HepG2 (cell line): ENCODE results near the gene ERC1. TPM values are rescaled to one million over a fixed set of nuclear protein-coding genes. Genes with fewer than 3 reads are reported as not detected.

Source experiments
- ATAC-seq: fragments of 200-7000 bp; cut with Tn5 transposase; 3 replicates; pipeline ENCODE4 v1.9.1; 2020; ENCODE audit warnings: mild to moderate bottlenecking, moderate library complexity
- BruUV-seq: library from RNA; stranded (reverse); fragments of 400-500 nt; replicated peaks from 2 replicates; lab custom pipeline; 2021; lab: Mats Ljungman, UMichigan
- CTCF ChIA-PET: fragments of 300-600 bp; formaldehyde crosslinking; extraction: SDS; loops from one replicate; lab custom pipeline; 2021; ENCODE audit warnings: low total read pairs, inconsistent platforms, low intra/inter-chr PET ratio; lab: Yijun Ruan, JAX
- POLR2A ChIA-PET: fragments of 350-600 bp; sonication (Branson Sonifier 250); formaldehyde crosslinking; loops from one replicate; lab custom pipeline; 2020; ENCODE audit warnings: antibody characterized with exemption, inconsistent platforms; lab: Yijun Ruan, JAX
- DNase-seq: peaks from one replicate; pipeline ENCODE4 v3.0.0-alpha.2; 2015; ENCODE audit warnings: low spot score
- FAIRE-seq: peaks from 3 replicates; lab custom pipeline; 2011; peaks lifted over from hg19 to GRCh38; lab: Jason Lieb, UNC
- H2AFZ ChIP-seq: one replicate; pipeline ENCODE4 v1.6.1; 2011; ENCODE audit warnings: low read length, inconsistent platforms
- H3K27ac ChIP-seq: fragments of 300-600 bp; 3 replicates; pipeline ENCODE4 v1.8.0; 2011; ENCODE audit warnings: mixed run types, mild to moderate bottlenecking, mixed read lengths, low read length, inconsistent platforms; ENCODE audit not compliant: insufficient read depth; ENCODE audit errors: extremely low read length
- H3K27me3 ChIP-seq, 2 experiments: fragments of 200-600 bp in 1 of 2; 2 replicates in 1 of 2; 3 replicates in 1 of 2; pipeline versions ENCODE4 v1.6.0 to v1.8.0; 2011; ENCODE audit warnings: low read length in 2 of 2, mild to moderate bottlenecking in 2 of 2, moderate library complexity in 2 of 2, inconsistent platforms in 1 of 2; ENCODE audit not compliant: insufficient read depth in 2 of 2, control insufficient read depth in 1 of 2
- H3K36me3 ChIP-seq, 2 experiments: fragments of 200-600 bp in 1 of 2; replicated peaks in 1 of 2; 2 replicates in 1 of 2; 3 replicates in 1 of 2; pipeline versions ENCODE4 v1.5.1 to v1.8.0; 2011; ENCODE audit warnings: low read length in 2 of 2, inconsistent platforms in 1 of 2; ENCODE audit not compliant: insufficient read depth in 2 of 2, control insufficient read depth in 1 of 2
- H3K4me1 ChIP-seq: 2 replicates; pipeline ENCODE4 v1.5.1; 2012; ENCODE audit warnings: low read length, inconsistent platforms; ENCODE audit not compliant: insufficient read depth
- H3K4me2 ChIP-seq: 2 replicates; pipeline ENCODE4 v1.6.0; 2011; ENCODE audit warnings: low read depth, low read length, inconsistent platforms
- H3K4me3 ChIP-seq, 3 experiments: fragments of 200-600 bp in 1 of 3; sonication (generic), shearing (Covaris generic) in 1 of 3; replicated peaks in 1 of 3; 2 replicates each; pipeline ENCODE4 v1.5.1; 2011 to 2016; ENCODE audit warnings: low read length in 3 of 3, inconsistent platforms in 2 of 3, low read depth in 2 of 3, mild to moderate bottlenecking in 2 of 3, control low read depth in 1 of 3, mixed read lengths in 1 of 3; ENCODE audit not compliant: insufficient read depth in 1 of 3
- H3K79me2 ChIP-seq: one replicate; pipeline ENCODE4 v1.6.1; 2011; ENCODE audit warnings: low read length, inconsistent platforms; ENCODE audit not compliant: insufficient read depth
- H3K9ac ChIP-seq: 2 replicates; pipeline ENCODE4 v1.6.0; 2011; ENCODE audit warnings: mild to moderate bottlenecking, low read depth, low read length, inconsistent platforms; ENCODE audit not compliant: insufficient read depth
- H3K9me3 ChIP-seq: 2 replicates; pipeline ENCODE4 v1.5.1; 2012; ENCODE audit warnings: mild to moderate bottlenecking, low read length
- H4K20me1 ChIP-seq: 2 replicates; pipeline ENCODE4 v1.6.0; 2011; ENCODE audit warnings: inconsistent platforms, mild to moderate bottlenecking, low read length, moderate library complexity; ENCODE audit not compliant: insufficient read depth
- AKAP8 ChIP-seq: sonication (generic); formaldehyde crosslinking; IDR thresholded peaks from 2 replicates; pipeline ENCODE4 v1.5.1; 2020; ENCODE audit warnings: mild to moderate bottlenecking, missing genetic modification reagents
- ATF7-NPFF ChIP-seq: sonication (generic); formaldehyde crosslinking; IDR thresholded peaks from 2 replicates; pipeline ENCODE4 v1.8.1; 2023; ENCODE audit warnings: mild to moderate bottlenecking, low read depth, missing genetic modification reagents, moderate library complexity
- FOSL1 ChIP-seq: sonication (generic); formaldehyde crosslinking; IDR thresholded peaks from 2 replicates; pipeline ENCODE4 v1.9.0; 2021; ENCODE audit warnings: missing genetic modification reagents, borderline replicate concordance
- IKZF4 ChIP-seq: sonication (generic); formaldehyde crosslinking; IDR thresholded peaks from 2 replicates; pipeline ENCODE4 v1.5.1; 2020; ENCODE audit warnings: borderline replicate concordance, mild to moderate bottlenecking, low read depth, missing genetic modification reagents; ENCODE audit errors: not compliant biosample characterization
- KLF13 ChIP-seq: sonication (generic); formaldehyde crosslinking; IDR thresholded peaks from 2 replicates; pipeline ENCODE4 v1.4.0; 2020; ENCODE audit warnings: mild to moderate bottlenecking, missing genetic modification reagents
- RARG ChIP-seq: sonication (generic); formaldehyde crosslinking; IDR thresholded peaks from 2 replicates; pipeline ENCODE4 v1.4.0; 2020; ENCODE audit warnings: low read depth, mild to moderate bottlenecking, missing genetic modification reagents
- SALL2 ChIP-seq: sonication (generic); formaldehyde crosslinking; IDR thresholded peaks from 2 replicates; pipeline ENCODE4 v1.8.1; 2023; ENCODE audit warnings: mild to moderate bottlenecking, missing genetic modification reagents, inconsistent platforms
- SOX5 ChIP-seq: IDR thresholded peaks from 2 replicates; pipeline ENCODE4 v1.6.1; 2016; ENCODE audit warnings: borderline replicate concordance
- ZNF180 ChIP-seq: sonication (generic); formaldehyde crosslinking; IDR thresholded peaks from 2 replicates; pipeline ENCODE4 v1.4.0; 2020; ENCODE audit warnings: low read depth, missing genetic modification reagents, borderline replicate concordance
- ZNF44 ChIP-seq: sonication (generic); formaldehyde crosslinking; IDR thresholded peaks from 2 replicates; pipeline ENCODE4 v1.5.1; 2020; ENCODE audit warnings: mild to moderate bottlenecking, missing genetic modification reagents
- ZNF7 ChIP-seq: IDR thresholded peaks from 2 replicates; pipeline ENCODE4 v1.6.1; 2016; ENCODE audit warnings: missing biosample characterization, missing genetic modification reagents
- WGBS: methylation state at CpG from one replicate; pipeline ENCODE4 v1.1.6; 2017; ENCODE audit warnings: low lambda C conversion rate; 5-methylcytosine and 5-hydroxymethylcytosine counted together
- in situ Hi-C: cut with HindIII; loops from 2 replicates; pipeline ENCODE4 v1.10.0; 2017; ENCODE audit warnings: low pct_unique_long_range_greater_than_20kb; ENCODE audit not compliant: extremely low pct_ligation_motif_present
- intact Hi-C: fragments of 100-400 bp; cut with micrococcal nuclease; formaldehyde crosslinking; loops from one replicate; pipeline ENCODE4 v1.10.0; 2022; ENCODE audit not compliant: unreplicated experiment
- polyA plus RNA-seq, 8 experiments: library from polyadenylated mRNA; depleted of rRNA in 3 of 8; stranded (reverse) in 7 of 8; unstranded in 1 of 8; fragments of >200 nt; fragmentation: Illumina TruSeq in 4 of 8; extraction: Trizol in 4 of 8; gene quantifications; 2 replicates each; pipeline versions ENCODE4 v1.2.1 to v1.2.3, GENCODE V29; 2011 to 2016; ENCODE audit warnings: low read depth in 4 of 8, missing spikeins in 1 of 8, mixed read lengths in 1 of 8; ENCODE audit not compliant: insufficient read depth in 1 of 8
- total RNA-seq, 5 experiments: library from RNA; depleted of rRNA; stranded (reverse); fragments of >200 nt; fragmentation: Illumina TruSeq; extraction: Trizol; gene quantifications; 2 replicates each; pipeline ENCODE4 v1.2.3, GENCODE V29; 2016; ENCODE audit warnings: low read depth in 1 of 5
- TF ChIP-seq, protein P1 (sequence below): sonication (generic); formaldehyde crosslinking; IDR thresholded peaks from 2 replicates; pipeline ENCODE4 v1.8.1; 2022; ENCODE audit warnings: low read depth, mild to moderate bottlenecking, missing genetic modification reagents

Gene ERC1
- total and polyA plus RNA-seq, 2 of the 13 experiments (the other 11 are each of a cell fraction or from before 2014, with no cell fraction given): 6.1 to 12.4 TPM

- no peaks in the 10 kb centered on the region for H3K9me3 ChIP-seq
- no peak for FAIRE-seq
- H3K27me3 ChIP-seq: no peaks in the 10 kb centered on the region
- no peak overlapping the region for H2AFZ ChIP-seq
- no peak for ATAC-seq
- POLR2A ChIA-PET: no interaction called here
- H3K9ac ChIP-seq: no peak overlapping the region
- no peak overlapping the region for H3K4me3 ChIP-seq
- H3K4me1 ChIP-seq: no peaks in the 10 kb centered on the region
- no peak overlapping the region for H3K4me2 ChIP-seq
- no peaks in the 10 kb centered on the region for H4K20me1 ChIP-seq
- in situ Hi-C loops (no loop called here), intact Hi-C loops (no loop called here)
- no peaks in the 10 kb centered on the region; a peak in 1 of 5 replicates for H3K36me3 ChIP-seq
- CTCF ChIA-PET: no interaction called here
- H3K79me2 ChIP-seq: no peaks in the 10 kb centered on the region
- DNase-seq: no peak
- WGBS: 99% methylated on average over 4 of the region's 4 CpGs
- no peak overlapping the region for H3K27ac ChIP-seq
- BruUV-seq: no TSS peak
- TF ChIP-seq KLF13 (CRISPR knock-in tag): no peak
- no peak for TF ChIP-seq ZNF44 (CRISPR knock-in tag)
- TF ChIP-seq IKZF4 (CRISPR knock-in tag): no peak
- TF ChIP-seq FOSL1 (CRISPR knock-in tag): no peak
- TF ChIP-seq ZNF180 (CRISPR knock-in tag): no peak
- no peak for TF ChIP-seq AKAP8 (CRISPR knock-in tag)
- TF ChIP-seq SOX5: no peak
- no peak for TF ChIP-seq SALL2 (CRISPR knock-in tag)
- TF ChIP-seq, protein P1, sequence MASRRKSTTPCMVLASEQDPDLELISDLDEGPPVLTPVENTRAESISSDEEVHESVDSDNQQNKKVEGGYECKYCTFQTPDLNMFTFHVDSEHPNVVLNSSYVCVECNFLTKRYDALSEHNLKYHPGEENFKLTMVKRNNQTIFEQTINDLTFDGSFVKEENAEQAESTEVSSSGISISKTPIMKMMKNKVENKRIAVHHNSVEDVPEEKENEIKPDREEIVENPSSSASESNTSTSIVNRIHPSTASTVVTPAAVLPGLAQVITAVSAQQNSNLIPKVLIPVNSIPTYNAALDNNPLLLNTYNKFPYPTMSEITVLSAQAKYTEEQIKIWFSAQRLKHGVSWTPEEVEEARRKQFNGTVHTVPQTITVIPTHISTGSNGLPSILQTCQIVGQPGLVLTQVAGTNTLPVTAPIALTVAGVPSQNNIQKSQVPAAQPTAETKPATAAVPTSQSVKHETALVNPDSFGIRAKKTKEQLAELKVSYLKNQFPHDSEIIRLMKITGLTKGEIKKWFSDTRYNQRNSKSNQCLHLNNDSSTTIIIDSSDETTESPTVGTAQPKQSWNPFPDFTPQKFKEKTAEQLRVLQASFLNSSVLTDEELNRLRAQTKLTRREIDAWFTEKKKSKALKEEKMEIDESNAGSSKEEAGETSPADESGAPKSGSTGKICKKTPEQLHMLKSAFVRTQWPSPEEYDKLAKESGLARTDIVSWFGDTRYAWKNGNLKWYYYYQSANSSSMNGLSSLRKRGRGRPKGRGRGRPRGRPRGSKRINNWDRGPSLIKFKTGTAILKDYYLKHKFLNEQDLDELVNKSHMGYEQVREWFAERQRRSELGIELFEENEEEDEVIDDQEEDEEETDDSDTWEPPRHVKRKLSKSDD: no peak
- no peak for TF ChIP-seq RARG (CRISPR knock-in tag)
- no peak for TF ChIP-seq ATF7-NPFF
- TF ChIP-seq ZNF7 (CRISPR knock-in tag): no peak
- TF ChIP-seq, all 625 proteins: peak for 0
Measured at GRCh38 chr12:1344245-1344644, 353.2 kb downstream of the ERC1 start.
